GM18951 (cell line): ENCODE data around the gene ORC1.
"Not testable (repeated sequence)": the region's sequence is repeated elsewhere in the genome, so short reads cannot be mapped to it uniquely, and the experiment has no call there.

ENCODE experiments used
- POLR2A ChIP-seq: IDR thresholded peaks from 4 replicates; pipeline ENCODE4 v1.6.1; 2011; ENCODE audit warnings: mild to moderate bottlenecking; ENCODE audit not compliant: insufficient read length, insufficient read depth; ENCODE audit errors: extremely low read depth
- in situ Hi-C: fragments of 300-500 bp; cut with MboI; formaldehyde crosslinking; loops from one replicate; pipeline ENCODE4 v1.12.0; 2022; ENCODE audit warnings: low sequenced_read_pairs, mixed read lengths, inconsistent platforms; ENCODE audit not compliant: unreplicated experiment

ORC1 gene

DNA sequence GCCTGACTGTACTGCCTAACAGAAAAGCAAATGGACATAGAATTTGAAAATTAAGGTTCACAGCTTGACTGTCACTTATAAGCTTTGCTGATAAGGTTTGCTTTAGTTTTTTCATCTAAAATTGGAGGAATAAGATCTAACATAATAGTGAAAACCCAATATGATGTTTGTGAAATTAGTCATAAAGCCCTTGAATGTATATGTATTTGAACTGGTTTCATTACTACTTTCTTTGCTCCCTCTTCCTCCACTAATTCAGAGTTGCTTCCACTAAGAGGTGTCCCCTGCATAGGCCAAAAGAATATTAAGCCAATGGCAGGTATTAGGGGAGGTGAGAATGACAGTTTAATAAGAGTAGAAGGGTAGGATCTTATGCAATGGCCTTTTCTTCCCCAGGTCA, 10.7 kb upstream of the ORC1 start:
- no peak for TF ChIP-seq POLR2A
- in situ Hi-C loops, result loop anchor here (10.0 kb wide), 1 partner anchor 270 kb away; no protein-coding TSS in a partner anchor

DNA sequence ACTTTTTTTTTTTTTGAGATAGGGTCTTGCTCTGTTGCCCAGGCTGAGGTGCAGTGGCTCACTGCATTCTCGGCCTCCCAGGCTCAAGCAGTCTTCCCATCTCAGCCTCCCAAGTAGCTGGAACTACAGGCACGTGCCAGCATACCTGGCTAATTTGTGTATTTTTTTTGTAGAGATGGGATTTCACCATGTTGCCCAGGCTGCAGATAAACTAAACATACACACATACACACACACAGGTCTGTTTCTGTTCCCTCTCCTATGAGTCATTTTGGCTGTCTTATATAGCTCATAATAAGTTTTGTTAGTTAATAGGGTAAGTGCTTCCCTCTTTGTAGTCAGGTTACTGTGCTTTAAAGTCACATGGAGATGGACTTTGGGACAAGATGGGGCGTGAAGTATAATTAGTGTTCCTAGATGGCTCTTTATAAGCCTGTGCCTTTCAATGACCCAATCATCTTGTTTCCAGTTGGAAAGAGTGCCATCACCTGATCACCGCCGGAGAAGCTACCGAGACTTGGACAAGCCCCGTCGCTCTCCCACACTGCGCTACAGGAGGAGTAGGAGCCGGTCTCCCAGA, 9.3 kb upstream of the ORC1 start:
- in situ Hi-C loops, result loop anchor here (10.0 kb wide), 1 partner anchor 271 kb away; no protein-coding TSS in a partner anchor
- no peak for TF ChIP-seq POLR2A

GRCh38 chr1:52404975-52405338, 734 bp upstream of the ORC1 start:
- no peak for TF ChIP-seq POLR2A
- in situ Hi-C loops, result no loop called here

GRCh38 chr1:52403566-52404115, 582 bp downstream of the ORC1 start:
- TF ChIP-seq POLR2A, result no peak
- in situ Hi-C loops, result no loop called here

DNA sequence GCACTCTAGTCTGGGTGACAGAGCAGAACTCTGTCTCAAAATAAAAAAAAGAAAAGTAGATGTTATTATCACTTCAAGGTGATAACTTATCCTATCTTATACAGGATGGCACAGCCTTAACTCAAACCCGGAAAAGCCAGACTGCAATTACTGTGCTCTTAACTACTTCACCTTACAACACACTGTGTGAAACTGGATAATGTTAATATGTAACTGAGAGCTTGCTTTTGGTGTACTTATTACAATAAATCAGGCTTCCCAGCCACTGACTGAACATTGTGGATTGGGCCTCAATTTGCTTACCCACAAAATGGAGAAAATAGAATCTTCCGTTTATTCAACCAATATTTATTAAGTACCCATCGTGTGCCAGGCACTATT, 1.4 kb downstream of the ORC1 start:
- no peak for TF ChIP-seq POLR2A
- in situ Hi-C loops, result no loop called here

DNA sequence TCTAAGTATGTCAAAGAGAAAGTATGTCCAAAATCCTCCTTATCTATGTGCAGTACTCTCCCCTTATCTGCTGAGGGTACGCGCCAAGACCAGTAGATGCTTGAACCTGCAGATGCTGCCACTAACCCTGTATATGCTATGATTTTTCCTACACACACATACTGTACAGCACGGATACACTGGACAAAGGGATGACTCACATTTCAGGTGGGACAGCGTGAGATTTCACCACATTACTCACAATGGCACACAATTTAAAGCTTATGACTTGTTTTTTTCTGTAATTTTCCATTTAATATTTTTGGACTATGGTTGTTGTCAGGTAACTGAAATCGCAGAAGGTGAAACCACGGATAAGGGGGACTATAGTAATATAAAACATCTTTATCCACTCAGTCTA, 4.1 kb downstream of the ORC1 start:
- TF ChIP-seq POLR2A, result no peak
- in situ Hi-C loops, result no loop called here

DNA sequence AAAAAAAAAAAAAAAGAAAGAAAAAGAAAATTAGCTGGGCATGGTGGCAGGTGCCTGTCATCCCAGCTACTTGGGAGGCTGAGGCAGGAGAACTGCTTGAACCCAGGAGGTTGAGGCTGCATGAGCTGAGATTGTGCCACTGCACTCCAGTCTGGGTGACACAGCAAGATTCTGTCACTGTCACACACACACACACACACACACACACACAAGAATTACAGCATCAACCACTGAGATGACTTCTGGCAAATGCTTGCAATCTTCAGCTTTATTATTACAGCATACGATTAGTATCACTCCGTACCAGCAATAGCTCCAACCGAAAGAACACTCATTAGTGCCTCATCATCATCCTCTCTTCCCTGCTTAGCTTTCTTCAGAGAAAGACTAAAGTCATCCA, 4.6 kb downstream of the ORC1 start:
- in situ Hi-C loops, result no loop called here
- TF ChIP-seq POLR2A, result no peak

- no peak for TF ChIP-seq POLR2A
- in situ Hi-C loops, result no loop called here
These were observed 11.0 kb downstream of the ORC1 start for GRCh38 chr1:52393174-52393573.

- TF ChIP-seq POLR2A, result no peak
- in situ Hi-C loops, result no loop called here
These were observed 17.8 kb downstream of the ORC1 start for GRCh38 chr1:52386458-52386857.

DNA sequence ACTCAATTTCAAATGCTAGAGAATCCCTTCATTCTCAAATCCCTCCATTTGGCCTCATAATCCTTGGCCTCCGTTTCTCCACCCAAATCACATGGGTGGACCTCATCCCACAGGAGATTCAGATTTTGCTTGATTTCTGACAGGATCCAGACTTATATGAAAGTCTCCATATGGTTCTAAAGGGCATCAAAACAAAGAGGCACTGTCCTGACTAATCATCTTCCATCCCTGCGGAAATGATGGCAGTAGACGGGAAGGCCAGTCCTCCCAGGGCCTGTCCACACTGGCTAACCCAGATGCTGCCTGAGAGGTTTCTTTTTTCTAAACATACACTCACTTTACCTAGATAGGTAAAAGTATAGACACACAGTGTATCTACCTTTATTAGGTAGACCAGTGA, 18.8 kb downstream of the ORC1 start:
- no peak for TF ChIP-seq POLR2A
- in situ Hi-C loops, result no loop called here

DNA sequence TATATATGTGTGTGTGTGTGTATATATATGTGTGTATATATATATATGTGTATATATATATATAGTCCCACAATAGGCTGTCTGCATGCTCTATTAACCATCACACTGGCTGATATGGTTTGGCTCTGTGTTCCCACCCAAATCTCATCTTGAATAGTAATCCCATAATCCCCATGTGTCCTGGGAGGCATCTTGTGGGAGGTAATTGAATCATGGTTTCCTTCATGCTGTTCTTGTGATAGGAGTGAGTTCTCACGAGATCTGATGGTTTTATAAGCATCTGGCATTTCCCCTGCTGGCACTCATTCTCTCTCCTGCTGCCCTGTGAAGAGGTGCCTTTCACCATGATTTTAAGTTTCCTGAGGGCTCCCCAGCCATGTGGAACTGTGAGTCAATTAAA, 34.4 kb downstream of the ORC1 start:
- in situ Hi-C loops, result not testable (repeated sequence)

DNA sequence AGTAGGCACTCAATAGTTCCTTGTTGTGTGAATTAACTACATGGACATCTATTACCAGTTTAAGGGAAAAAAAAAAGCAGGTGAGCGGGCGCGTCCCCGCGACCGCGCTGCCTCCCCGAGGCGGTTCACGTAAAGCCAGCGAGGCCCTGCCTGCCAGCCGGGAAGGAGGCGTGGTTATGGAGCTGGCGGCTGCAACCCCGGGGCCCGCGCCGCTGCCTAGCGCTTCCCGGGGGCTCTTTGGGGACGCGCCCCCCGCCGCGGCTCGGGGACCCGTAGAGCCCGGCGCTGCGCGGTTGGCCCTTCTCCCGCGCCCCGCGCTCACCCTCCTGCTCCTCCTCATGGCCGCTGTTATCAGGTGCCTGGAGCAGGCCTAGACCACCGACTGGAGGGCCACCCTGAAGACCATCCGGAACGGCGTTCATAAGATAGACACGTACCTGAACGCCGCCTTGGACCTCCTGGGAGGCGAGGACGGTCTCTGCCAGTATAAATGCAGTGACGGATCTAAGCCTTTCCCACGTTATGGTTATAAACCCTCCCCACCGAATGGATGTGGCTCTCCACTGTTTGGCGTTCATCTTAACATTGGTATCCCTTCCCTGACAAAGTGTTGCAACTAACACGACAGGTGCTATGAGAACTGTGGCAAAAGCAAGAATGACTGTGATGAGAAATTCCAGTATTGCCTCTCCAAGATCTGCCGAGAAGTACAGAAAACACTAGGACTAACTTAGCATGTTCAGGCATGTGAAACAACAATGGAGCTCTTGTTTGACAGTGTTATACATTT, 35.6 kb downstream of the ORC1 start:
- in situ Hi-C loops, result no loop called here
- no peak for TF ChIP-seq POLR2A

DNA sequence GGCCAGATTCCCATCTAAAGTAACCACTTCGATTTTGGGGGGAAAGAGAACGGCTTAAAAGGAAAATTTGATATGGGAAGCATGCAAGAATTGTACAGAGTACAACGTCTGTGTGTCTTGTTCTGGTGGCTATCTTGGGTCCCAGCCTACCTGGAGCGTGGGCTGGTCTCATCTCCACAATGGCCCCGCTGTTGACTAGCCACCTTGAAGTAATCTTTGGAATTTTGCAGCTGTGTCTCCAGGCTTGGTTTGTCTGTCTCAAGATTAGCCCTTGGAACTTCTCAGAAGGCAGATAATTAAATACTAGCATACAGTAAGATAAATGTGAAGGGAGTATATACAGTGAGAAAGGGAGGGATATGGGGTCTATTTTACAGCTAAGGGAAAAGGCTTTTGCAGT, 37.0 kb downstream of the ORC1 start:
- in situ Hi-C loops, result no loop called here
- no peak for TF ChIP-seq POLR2A

- in situ Hi-C loops, result no loop called here
These were observed 37.8 kb downstream of the ORC1 start for GRCh38 chr1:52366517-52366827.

More at GRCh38 chr1:52366517-52366827, 37.8 kb downstream of the ORC1 start:
- TF ChIP-seq POLR2A, result no peak
